Cardiac muscle cell (in vitro differentiated cells and primary cell): ENCODE measurements around the gene ABL2. TPM values are rescaled to one million over a fixed set of nuclear protein-coding genes. Genes with fewer than 3 reads are reported as not detected.
A peak's percentile ranks its signal among the peaks of the same experiment; 100 is the strongest.

Source experiments
- DNase-seq, 2 donors: peaks; one replicate each; pipeline versions ENCODE4 v3.0.0 to v3.0.0-alpha.2; 2010 to 2017; ENCODE audit warnings: low read depth in 1 of 2, low spot score in 1 of 2
- H3K27ac ChIP-seq: fragments of 200-600 bp; sonication (generic); 2 replicates; pipeline ENCODE4 v1.5.1; 2016
- H3K27me3 ChIP-seq: fragments of 200-600 bp; sonication (generic); 2 replicates; pipeline ENCODE4 v1.6.0; 2016; ENCODE audit warnings: control low read depth
- H3K36me3 ChIP-seq: fragments of 200-600 bp; sonication (generic); 2 replicates; pipeline ENCODE4 v1.5.1; 2016; ENCODE audit warnings: control low read depth
- H3K4me1 ChIP-seq: fragments of 200-600 bp; sonication (generic); 2 replicates; pipeline ENCODE4 v1.8.1; 2017; ENCODE audit warnings: low read depth, mild to moderate bottlenecking, mixed run types
- H3K4me3 ChIP-seq: fragments of 200-600 bp; sonication (generic); 2 replicates; pipeline ENCODE4 v1.5.1; 2016; ENCODE audit warnings: mild to moderate bottlenecking
- H3K9me3 ChIP-seq: fragments of 200-600 bp; sonication (generic); 2 replicates; pipeline ENCODE4 v1.5.1; 2017; ENCODE audit warnings: low read depth, mild to moderate bottlenecking, control low read depth
- polyA plus RNA-seq: library from polyadenylated mRNA; unstranded; fragments of >200 nt; fragmentation: Nextera tagmentation; extraction: Ambion mirVana; gene quantifications from 2 replicates; pipeline ENCODE4 v1.2.1, GENCODE V29; 2016
- total RNA-seq: library from RNA; depleted of rRNA; stranded (reverse); fragments of >200 nt; gene quantifications from 2 replicates; pipeline ENCODE4 v1.2.3, GENCODE V29; 2016
- TF ChIP-seq, protein P1 (sequence below): IDR thresholded peaks from 2 replicates; pipeline ENCODE4 v1.5.1; 2012; ENCODE audit warnings: low read depth, mild to moderate bottlenecking, low read length

Gene ABL2
- total and polyA plus RNA-seq, 2 experiments from 2014 or later = 6.9 to 13.5 TPM

DNA sequence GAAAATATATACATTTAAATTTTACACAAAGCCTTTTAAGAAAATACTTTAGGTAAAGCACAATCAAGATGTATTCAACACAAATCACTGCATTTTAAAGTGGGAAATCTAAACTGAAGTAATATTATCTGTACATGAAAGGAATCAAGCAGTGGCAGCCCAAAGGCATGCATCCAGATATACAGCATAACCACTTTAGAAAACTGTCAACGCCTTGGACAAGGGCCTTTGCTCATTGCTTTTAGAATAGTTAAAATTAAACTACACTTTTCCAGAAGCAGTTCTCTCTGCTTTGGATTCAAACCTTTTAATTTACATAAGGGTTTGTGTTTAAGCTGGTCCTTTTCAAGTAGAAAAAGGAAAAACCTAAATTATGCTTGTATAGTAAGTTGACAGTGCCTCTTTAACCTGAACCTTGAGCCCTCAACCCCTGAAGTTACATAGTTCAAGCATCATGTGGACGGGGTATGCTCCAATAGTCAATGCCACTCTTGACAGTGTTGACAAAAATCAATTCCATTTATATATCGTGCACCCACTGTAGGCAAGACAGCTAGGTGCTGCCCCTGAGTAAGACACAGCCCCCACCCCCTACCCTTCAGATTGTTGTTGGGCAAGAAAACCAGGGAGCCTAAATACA lies 124.7 kb downstream of the ABL2 start:
- H3K4me3 ChIP-seq = no peak overlapping the region
- DNase-seq = peak in 1 of 2 donors; percentile 68
- H3K27me3 ChIP-seq = no peaks in the 10 kb centered on the region
- H3K36me3 ChIP-seq = peaks cover 19% of the 10 kb centered on the region
- no peaks in the 10 kb centered on the region for H3K9me3 ChIP-seq
- peak overlapping the region; percentile 44 for H3K27ac ChIP-seq
- TF ChIP-seq, protein P1, sequence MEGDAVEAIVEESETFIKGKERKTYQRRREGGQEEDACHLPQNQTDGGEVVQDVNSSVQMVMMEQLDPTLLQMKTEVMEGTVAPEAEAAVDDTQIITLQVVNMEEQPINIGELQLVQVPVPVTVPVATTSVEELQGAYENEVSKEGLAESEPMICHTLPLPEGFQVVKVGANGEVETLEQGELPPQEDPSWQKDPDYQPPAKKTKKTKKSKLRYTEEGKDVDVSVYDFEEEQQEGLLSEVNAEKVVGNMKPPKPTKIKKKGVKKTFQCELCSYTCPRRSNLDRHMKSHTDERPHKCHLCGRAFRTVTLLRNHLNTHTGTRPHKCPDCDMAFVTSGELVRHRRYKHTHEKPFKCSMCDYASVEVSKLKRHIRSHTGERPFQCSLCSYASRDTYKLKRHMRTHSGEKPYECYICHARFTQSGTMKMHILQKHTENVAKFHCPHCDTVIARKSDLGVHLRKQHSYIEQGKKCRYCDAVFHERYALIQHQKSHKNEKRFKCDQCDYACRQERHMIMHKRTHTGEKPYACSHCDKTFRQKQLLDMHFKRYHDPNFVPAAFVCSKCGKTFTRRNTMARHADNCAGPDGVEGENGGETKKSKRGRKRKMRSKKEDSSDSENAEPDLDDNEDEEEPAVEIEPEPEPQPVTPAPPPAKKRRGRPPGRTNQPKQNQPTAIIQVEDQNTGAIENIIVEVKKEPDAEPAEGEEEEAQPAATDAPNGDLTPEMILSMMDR = no peak
- H3K4me1 ChIP-seq = peaks cover 31% of the 10 kb centered on the region

DNA sequence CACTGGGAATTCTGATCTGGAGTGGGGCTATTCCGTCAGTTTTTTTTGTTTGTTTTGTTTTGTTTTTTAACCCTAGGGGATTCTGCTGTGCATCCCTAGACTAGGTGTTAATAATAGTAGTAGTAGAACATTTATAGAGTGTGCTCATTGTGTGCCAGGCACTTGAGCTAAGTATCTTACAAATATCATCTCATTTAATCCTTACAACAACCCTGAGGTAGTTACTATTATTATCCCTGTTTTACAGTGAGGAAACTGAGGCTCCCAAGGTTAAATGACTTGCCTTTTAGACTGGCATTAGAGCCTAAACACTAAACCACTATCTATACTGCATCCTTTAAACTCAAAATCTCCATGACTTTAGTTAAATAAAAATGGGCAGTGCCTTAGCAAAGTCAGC lies 125.5 kb downstream of the ABL2 start:
- Histone ChIP-seq H3K27ac (no peak overlapping the region), H3K9me3 (no peaks in the 10 kb centered on the region), H3K27me3 (no peaks in the 10 kb centered on the region), H3K4me3 (no peak overlapping the region), H3K4me1 (peaks cover 31% of the 10 kb centered on the region), H3K36me3 (peaks cover 14% of the 10 kb centered on the region)
- TF ChIP-seq, protein P1 = no peak
- no peak for DNase-seq

GRCh38 chr1:179101566-179101965 lies 127.9 kb downstream of the ABL2 start:
- TF ChIP-seq, protein P1 = no peak
- Histone ChIP-seq H3K27me3 (no peaks in the 10 kb centered on the region), H3K27ac (no peak overlapping the region), H3K9me3 (no peaks in the 10 kb centered on the region), H3K36me3 (no peaks in the 10 kb centered on the region), H3K4me1 (peaks cover 31% of the 10 kb centered on the region), H3K4me3 (no peak overlapping the region)
- DNase-seq = no peak

- Histone ChIP-seq H3K9me3 (no peaks in the 10 kb centered on the region), H3K4me3 (no peak overlapping the region), H3K27ac (no peak overlapping the region), H3K36me3 (peaks cover under 1% of the 10 kb centered on the region), H3K4me1 (peaks cover 19% of the 10 kb centered on the region), H3K27me3 (no peaks in the 10 kb centered on the region)
- DNase-seq = no peak
- TF ChIP-seq, protein P1 = no peak
These were observed 129.6 kb downstream of the ABL2 start for GRCh38 chr1:179099891-179100290.

DNA sequence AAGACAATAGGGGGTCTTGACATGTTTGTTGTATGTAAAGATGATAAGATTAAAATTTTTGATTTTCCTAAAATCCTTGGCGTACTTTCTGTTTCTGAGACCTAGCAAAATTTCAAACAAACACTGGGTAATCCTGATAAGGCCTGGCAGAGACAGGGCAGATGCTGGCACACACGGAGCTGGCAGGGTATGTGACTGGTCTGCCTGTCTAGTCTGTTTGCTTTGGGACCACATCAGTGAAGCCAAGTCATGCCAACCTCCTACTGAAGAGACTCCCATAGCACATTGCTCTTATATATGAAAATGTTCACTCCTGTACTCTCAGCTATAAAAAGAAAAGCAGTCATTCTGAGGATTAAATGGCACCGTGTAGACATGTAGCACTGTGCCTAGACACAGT lies 133.6 kb downstream of the ABL2 start:
- no peak for DNase-seq
- peaks cover 6% of the 10 kb centered on the region for H3K36me3 ChIP-seq

More for the DNA sequence above, 133.6 kb downstream of the ABL2 start:
- TF ChIP-seq, protein P1 = no peak
- Histone ChIP-seq H3K4me3 (no peak overlapping the region), H3K4me1 (no peaks in the 10 kb centered on the region), H3K9me3 (no peaks in the 10 kb centered on the region), H3K27me3 (no peaks in the 10 kb centered on the region), H3K27ac (no peak overlapping the region)
